Transverse colon (tissue), 4 donors: ENCODE measurements around the gene RNF169.

Source experiments
- EP300 ChIP-seq: sonication (generic); formaldehyde crosslinking; IDR thresholded peaks from one replicate; pipeline ENCODE4 v1.6.1; 2017; ENCODE audit warnings: antibody characterized with exemption, low read depth
- POLR2A ChIP-seq: fragments of 450-650 bp; IDR thresholded peaks from one replicate; pipeline ENCODE4 v1.6.1; 2016; ENCODE audit warnings: antibody characterized with exemption, mild to moderate bottlenecking, moderate library complexity
- POLR2AphosphoS5 ChIP-seq, 3 donors: sonication (generic); formaldehyde crosslinking; IDR thresholded peaks; one replicate each; pipeline ENCODE4 v1.6.1; 2016; ENCODE audit warnings: antibody characterized with exemption in 3 of 3
- TF ChIP-seq, protein P1 (sequence below), 5 experiments: fragments of 200-600 bp in 3 of 5; fragments of 450-650 bp in 2 of 5; sonication (generic) in 3 of 5; IDR thresholded peaks; 1 replicate in 2 of 5; 2 replicates in 3 of 5; pipeline ENCODE4 v1.5.1; 2016 to 2017; ENCODE audit warnings: antibody characterized with exemption in 5 of 5, inconsistent platforms in 3 of 5, mild to moderate bottlenecking in 2 of 5, moderate library complexity in 1 of 5

DNA sequence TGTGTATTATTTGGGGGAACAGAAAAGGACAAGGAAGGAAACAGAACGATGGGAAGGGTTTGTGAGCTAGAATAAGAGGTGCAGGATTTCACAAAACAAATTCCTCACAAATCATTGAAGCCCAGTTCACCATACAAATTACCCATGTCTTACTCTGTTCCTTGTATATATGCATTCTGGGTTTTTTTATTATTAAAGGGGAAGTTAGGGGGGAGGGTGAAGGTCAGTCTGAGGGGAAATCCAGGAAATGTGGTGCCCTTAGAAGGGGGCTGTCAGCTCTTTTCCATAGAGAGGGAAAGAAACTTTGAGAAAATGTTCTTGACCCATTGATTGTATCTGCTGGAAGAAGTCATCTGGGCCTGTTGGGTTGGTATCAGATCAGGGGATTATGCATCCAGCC is 90.8 kb downstream of the RNF169 start:
- TF ChIP-seq, protein P1, sequence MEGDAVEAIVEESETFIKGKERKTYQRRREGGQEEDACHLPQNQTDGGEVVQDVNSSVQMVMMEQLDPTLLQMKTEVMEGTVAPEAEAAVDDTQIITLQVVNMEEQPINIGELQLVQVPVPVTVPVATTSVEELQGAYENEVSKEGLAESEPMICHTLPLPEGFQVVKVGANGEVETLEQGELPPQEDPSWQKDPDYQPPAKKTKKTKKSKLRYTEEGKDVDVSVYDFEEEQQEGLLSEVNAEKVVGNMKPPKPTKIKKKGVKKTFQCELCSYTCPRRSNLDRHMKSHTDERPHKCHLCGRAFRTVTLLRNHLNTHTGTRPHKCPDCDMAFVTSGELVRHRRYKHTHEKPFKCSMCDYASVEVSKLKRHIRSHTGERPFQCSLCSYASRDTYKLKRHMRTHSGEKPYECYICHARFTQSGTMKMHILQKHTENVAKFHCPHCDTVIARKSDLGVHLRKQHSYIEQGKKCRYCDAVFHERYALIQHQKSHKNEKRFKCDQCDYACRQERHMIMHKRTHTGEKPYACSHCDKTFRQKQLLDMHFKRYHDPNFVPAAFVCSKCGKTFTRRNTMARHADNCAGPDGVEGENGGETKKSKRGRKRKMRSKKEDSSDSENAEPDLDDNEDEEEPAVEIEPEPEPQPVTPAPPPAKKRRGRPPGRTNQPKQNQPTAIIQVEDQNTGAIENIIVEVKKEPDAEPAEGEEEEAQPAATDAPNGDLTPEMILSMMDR (IDR thresholded peaks at IDR 0.05), result no peak
- TF ChIP-seq POLR2AphosphoS5 (IDR thresholded peaks at IDR 0.05) (no peak), POLR2A (no peak), EP300 (no peak)
